Astrocyte (in vitro differentiated cells and primary cell): ENCODE measurements around the gene NHERF2.

Experiments used
- EZH2 ChIP-seq: IDR thresholded peaks from 2 replicates; pipeline ENCODE4 v1.6.1; 2012; ENCODE audit warnings: mild to moderate bottlenecking, low read length, inconsistent platforms; ENCODE audit not compliant: insufficient read depth
- TF ChIP-seq, protein P1 (sequence below): IDR thresholded peaks from 2 replicates; pipeline ENCODE4 v1.5.1; 2011; ENCODE audit warnings: low read depth, mild to moderate bottlenecking, inconsistent platforms, low read length, moderate library complexity; ENCODE audit not compliant: insufficient read depth

DNA sequence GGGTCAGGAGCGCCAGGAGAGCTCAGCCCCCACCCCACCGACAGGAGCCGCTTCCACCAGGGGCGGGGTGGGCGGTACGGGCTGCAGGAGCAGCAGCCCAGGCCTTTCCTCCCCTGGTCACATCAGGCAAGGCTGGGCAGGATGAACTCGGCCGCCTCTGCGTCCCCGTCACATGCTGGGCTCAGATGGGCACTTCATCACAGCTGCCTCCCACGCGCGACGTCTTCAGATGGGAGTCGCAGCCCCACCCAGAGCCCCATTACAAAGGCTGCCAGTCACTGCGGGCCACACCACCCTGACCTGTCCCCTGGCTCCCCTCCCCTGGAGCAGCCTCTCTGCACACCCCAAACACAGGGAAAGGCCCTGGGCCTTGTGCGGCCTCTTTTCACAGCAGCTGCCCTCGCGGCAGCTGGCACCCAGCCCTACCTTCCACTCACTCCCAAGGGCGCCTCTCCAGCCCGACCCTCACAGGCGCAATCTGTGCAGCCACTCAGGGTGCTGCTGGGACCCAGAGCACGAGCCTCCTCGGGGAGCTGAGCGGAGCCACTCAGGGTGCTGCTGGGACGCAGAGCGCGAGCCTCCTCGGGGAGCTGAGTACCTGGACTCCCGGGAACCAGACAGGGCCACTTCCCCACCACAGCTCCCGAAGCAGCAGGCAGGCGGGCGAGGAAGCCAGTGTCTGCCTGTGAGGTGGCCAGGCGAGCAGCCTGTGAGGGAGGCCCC lies 21.7 kb upstream of the NHERF2 start:
- TF ChIP-seq, protein P1, sequence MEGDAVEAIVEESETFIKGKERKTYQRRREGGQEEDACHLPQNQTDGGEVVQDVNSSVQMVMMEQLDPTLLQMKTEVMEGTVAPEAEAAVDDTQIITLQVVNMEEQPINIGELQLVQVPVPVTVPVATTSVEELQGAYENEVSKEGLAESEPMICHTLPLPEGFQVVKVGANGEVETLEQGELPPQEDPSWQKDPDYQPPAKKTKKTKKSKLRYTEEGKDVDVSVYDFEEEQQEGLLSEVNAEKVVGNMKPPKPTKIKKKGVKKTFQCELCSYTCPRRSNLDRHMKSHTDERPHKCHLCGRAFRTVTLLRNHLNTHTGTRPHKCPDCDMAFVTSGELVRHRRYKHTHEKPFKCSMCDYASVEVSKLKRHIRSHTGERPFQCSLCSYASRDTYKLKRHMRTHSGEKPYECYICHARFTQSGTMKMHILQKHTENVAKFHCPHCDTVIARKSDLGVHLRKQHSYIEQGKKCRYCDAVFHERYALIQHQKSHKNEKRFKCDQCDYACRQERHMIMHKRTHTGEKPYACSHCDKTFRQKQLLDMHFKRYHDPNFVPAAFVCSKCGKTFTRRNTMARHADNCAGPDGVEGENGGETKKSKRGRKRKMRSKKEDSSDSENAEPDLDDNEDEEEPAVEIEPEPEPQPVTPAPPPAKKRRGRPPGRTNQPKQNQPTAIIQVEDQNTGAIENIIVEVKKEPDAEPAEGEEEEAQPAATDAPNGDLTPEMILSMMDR = no peak
- no peak for TF ChIP-seq EZH2
